ENCODE data around the gene LRP1B.

Gene LRP1B

DNA sequence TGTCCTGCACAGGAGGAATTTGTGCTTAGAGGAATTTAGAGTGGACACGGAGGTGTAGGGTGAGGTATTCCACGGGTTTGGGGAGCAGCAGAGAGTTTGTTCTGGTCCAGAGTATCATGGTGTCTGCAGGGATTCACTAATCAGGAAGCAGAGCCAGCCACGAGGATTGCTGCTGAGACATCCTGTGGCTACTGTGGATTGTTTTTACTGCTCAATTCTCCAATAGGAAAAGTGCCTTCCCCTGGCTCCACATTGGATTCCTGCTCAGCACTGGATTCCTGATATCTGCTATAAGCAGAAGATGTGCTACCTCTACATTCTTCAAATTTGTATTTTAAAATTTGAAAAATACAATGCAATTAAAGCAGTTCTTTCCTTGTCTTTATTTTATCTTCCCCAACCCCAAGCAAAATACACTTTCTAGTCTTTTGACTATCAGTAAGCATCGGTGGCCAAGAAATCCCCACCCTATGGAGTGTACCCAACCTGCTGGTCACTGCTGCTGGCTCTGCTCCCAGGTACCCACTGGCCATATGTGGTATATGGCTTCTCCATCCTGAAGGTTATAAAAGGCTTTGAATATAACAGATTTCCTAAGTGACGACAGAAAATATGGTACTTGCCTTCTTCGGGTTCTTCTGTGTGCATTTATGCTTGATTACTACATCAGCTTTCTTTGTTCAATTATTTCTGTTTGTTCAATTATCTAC lies 1947.6 kb downstream of the LRP1B start:
- DNase-seq = no peak
- Histone ChIP-seq H3K27ac (ENCODE audit: low read length) (no peak overlapping the region), H3K4me2 (ENCODE audit: low read depth, low read length) (no peak overlapping the region), H3K36me3 (replicated peaks; ENCODE audit: insufficient read depth, low read length) (no peaks in the 10 kb centered on the region), H2AFZ (ENCODE audit: low read length) (no peak overlapping the region), H3K9me2 (replicated peaks; ENCODE audit: insufficient read depth, low read length) (no peaks in the 10 kb centered on the region), H3K27me3 (replicated peaks; ENCODE audit: insufficient read depth, low read length) (no peaks in the 10 kb centered on the region), H3K79me2 (ENCODE audit: low read length) (no peaks in the 10 kb centered on the region), H3F3A (ENCODE audit: insufficient read depth, low read length) (no peaks in the 10 kb centered on the region), H3K9ac (ENCODE audit: low read length) (no peak overlapping the region), H4K20me1 (ENCODE audit: insufficient read depth, low read length) (no peaks in the 10 kb centered on the region), H3K4me3 (ENCODE audit: low read length) (no peak overlapping the region), H3K4me1 (ENCODE audit: low read length) (no peaks in the 10 kb centered on the region), H3K9me3 (replicated peaks; ENCODE audit: insufficient read depth, low read length) (no peaks in the 10 kb centered on the region)
- TF ChIP-seq EZH2phosphoT487 (IDR thresholded peaks at IDR 0.05; ENCODE audit: low read length) (no peak), EZH2 (optimal IDR thresholded peaks at IDR 0.05; ENCODE audit: low read depth, low read length) (no peak)
- TF ChIP-seq, protein P1, sequence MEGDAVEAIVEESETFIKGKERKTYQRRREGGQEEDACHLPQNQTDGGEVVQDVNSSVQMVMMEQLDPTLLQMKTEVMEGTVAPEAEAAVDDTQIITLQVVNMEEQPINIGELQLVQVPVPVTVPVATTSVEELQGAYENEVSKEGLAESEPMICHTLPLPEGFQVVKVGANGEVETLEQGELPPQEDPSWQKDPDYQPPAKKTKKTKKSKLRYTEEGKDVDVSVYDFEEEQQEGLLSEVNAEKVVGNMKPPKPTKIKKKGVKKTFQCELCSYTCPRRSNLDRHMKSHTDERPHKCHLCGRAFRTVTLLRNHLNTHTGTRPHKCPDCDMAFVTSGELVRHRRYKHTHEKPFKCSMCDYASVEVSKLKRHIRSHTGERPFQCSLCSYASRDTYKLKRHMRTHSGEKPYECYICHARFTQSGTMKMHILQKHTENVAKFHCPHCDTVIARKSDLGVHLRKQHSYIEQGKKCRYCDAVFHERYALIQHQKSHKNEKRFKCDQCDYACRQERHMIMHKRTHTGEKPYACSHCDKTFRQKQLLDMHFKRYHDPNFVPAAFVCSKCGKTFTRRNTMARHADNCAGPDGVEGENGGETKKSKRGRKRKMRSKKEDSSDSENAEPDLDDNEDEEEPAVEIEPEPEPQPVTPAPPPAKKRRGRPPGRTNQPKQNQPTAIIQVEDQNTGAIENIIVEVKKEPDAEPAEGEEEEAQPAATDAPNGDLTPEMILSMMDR (IDR thresholded peaks at IDR 0.05; ENCODE audit: low read length) = no peak
